ENCODE data around the gene GPC6.

GPC6 gene

GRCh38 chr13:93515267-93515666 lies 288.7 kb downstream of the GPC6 start:
- no peaks in the 10 kb centered on the region for H3K36me3 ChIP-seq (ENCODE audit: control insufficient read depth in 1 of 2, insufficient read depth in 2 of 2, low read length in 2 of 2)
- no peak overlapping the region for H3K9ac ChIP-seq (ENCODE audit: low read depth in 1 of 2, low read length in 2 of 2)
- H3K9me3 ChIP-seq (ENCODE audit: control insufficient read depth in 1 of 2, low read length in 2 of 2) = no peaks in the 10 kb centered on the region
- no peak overlapping the region for H3K4me3 ChIP-seq (ENCODE audit: low read depth in 1 of 2, low read length in 2 of 2)
- no peaks in the 10 kb centered on the region for H3K27me3 ChIP-seq (ENCODE audit: control insufficient read depth in 1 of 2, insufficient read depth in 2 of 2, low read length in 2 of 2)
- H3K4me1 ChIP-seq (ENCODE audit: control insufficient read depth in 1 of 2, insufficient read depth in 2 of 2, low read length in 2 of 2) = no peaks in the 10 kb centered on the region
- H3K27ac ChIP-seq (ENCODE audit: low read depth, low read length) = no peak overlapping the region

DNA sequence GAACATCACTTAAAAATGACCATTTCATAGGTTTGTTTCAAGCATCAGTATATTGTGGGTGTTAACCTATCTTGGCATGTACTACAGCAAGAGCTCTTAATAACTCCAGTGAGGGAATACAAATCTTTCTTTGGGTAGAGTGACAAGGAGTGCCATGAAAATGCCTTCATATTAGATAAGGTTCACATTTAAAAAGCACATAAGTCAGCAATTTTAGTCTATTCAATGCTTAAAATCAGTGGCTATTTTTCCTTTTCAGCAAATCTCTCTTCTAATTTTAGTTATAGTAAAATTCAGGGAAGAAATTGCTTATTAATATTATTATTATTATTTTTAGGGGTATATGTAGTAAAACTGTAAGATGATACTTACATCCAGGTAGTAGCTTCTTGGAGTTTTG lies 291.1 kb downstream of the GPC6 start:
- H3K27me3 ChIP-seq (ENCODE audit: control insufficient read depth in 1 of 2, insufficient read depth in 2 of 2, low read length in 2 of 2) = no peaks in the 10 kb centered on the region
- H3K36me3 ChIP-seq (ENCODE audit: control insufficient read depth in 1 of 2, insufficient read depth in 2 of 2, low read length in 2 of 2) = no peaks in the 10 kb centered on the region
- H3K9me3 ChIP-seq (ENCODE audit: control insufficient read depth in 1 of 2, low read length in 2 of 2) = no peaks in the 10 kb centered on the region
- no peak overlapping the region for H3K27ac ChIP-seq (ENCODE audit: low read depth, low read length)
- H3K9ac ChIP-seq (ENCODE audit: low read depth in 1 of 2, low read length in 2 of 2) = no peak overlapping the region
- H3K4me1 ChIP-seq (ENCODE audit: control insufficient read depth in 1 of 2, insufficient read depth in 2 of 2, low read length in 2 of 2) = no peaks in the 10 kb centered on the region
- H3K4me3 ChIP-seq (ENCODE audit: low read depth in 1 of 2, low read length in 2 of 2) = no peak overlapping the region

DNA sequence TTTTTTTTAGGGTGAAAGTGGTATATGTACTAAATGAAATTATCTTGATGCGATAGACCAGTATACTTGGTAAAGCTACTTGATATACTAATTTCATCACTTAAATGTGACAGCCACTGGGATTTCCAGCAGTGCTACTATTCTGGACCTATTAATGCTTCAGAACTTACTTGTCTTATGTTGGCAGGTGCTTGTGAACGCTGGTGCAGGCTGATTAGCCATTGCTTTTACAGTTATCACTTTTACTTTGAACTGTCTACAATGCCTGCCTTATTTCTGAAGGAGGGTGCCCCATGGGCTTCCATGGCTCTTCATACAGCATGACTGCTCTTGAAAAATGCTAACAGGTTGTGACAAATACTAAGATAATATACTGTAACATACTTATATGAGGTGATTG lies 294.7 kb downstream of the GPC6 start:
- Histone ChIP-seq H3K27ac (ENCODE audit: low read depth, low read length) (no peak overlapping the region), H3K4me1 (ENCODE audit: control insufficient read depth in 1 of 2, insufficient read depth in 2 of 2, low read length in 2 of 2) (no peaks in the 10 kb centered on the region), H3K9ac (ENCODE audit: low read depth in 1 of 2, low read length in 2 of 2) (no peak overlapping the region), H3K9me3 (ENCODE audit: control insufficient read depth in 1 of 2, low read length in 2 of 2) (no peaks in the 10 kb centered on the region), H3K4me3 (ENCODE audit: low read depth in 1 of 2, low read length in 2 of 2) (no peak overlapping the region), H3K27me3 (ENCODE audit: control insufficient read depth in 1 of 2, insufficient read depth in 2 of 2, low read length in 2 of 2) (no peaks in the 10 kb centered on the region), H3K36me3 (ENCODE audit: control insufficient read depth in 1 of 2, insufficient read depth in 2 of 2, low read length in 2 of 2) (no peaks in the 10 kb centered on the region)

DNA sequence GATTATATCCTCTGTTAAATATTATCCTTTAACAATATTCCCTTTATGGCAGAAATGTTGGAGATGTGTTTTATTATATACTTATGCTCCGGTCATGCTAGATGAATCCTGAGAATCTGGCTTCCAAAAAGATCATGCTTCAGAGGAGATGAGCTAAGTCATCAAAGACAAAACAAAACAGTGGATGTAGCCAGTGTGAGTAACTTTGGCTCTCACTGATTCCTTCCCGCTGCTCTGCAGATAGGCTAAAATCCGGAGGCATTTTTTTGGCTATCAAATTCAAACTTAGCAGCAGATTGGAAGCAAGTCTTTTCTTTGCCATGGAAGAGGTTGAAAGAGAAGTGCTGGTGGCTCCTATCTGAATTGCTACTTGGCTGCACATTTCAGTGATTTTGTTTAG lies 295.9 kb downstream of the GPC6 start:
- Histone ChIP-seq H3K36me3 (ENCODE audit: control insufficient read depth in 1 of 2, insufficient read depth in 2 of 2, low read length in 2 of 2) (no peaks in the 10 kb centered on the region), H3K9ac (ENCODE audit: low read depth in 1 of 2, low read length in 2 of 2) (no peak overlapping the region), H3K4me3 (ENCODE audit: low read depth in 1 of 2, low read length in 2 of 2) (no peak overlapping the region), H3K9me3 (ENCODE audit: control insufficient read depth in 1 of 2, low read length in 2 of 2) (no peaks in the 10 kb centered on the region), H3K27ac (ENCODE audit: low read depth, low read length) (no peak overlapping the region), H3K27me3 (ENCODE audit: control insufficient read depth in 1 of 2, insufficient read depth in 2 of 2, low read length in 2 of 2) (no peaks in the 10 kb centered on the region), H3K4me1 (ENCODE audit: control insufficient read depth in 1 of 2, insufficient read depth in 2 of 2, low read length in 2 of 2) (no peaks in the 10 kb centered on the region)

- no peaks in the 10 kb centered on the region for H3K27me3 ChIP-seq (ENCODE audit: control insufficient read depth in 1 of 2, insufficient read depth in 2 of 2, low read length in 2 of 2)
- no peak overlapping the region for H3K27ac ChIP-seq (ENCODE audit: low read depth, low read length)
- H3K4me3 ChIP-seq (ENCODE audit: low read depth in 1 of 2, low read length in 2 of 2) = no peak overlapping the region
- H3K9me3 ChIP-seq (ENCODE audit: control insufficient read depth in 1 of 2, low read length in 2 of 2) = no peaks in the 10 kb centered on the region
- H3K9ac ChIP-seq (ENCODE audit: low read depth in 1 of 2, low read length in 2 of 2) = no peak overlapping the region
- no peaks in the 10 kb centered on the region for H3K36me3 ChIP-seq (ENCODE audit: control insufficient read depth in 1 of 2, insufficient read depth in 2 of 2, low read length in 2 of 2)
- no peaks in the 10 kb centered on the region for H3K4me1 ChIP-seq (ENCODE audit: control insufficient read depth in 1 of 2, insufficient read depth in 2 of 2, low read length in 2 of 2)
Observed at GRCh38 chr13:93525087-93525486, 298.5 kb downstream of the GPC6 start.

GRCh38 chr13:93527748-93528297 lies 301.2 kb downstream of the GPC6 start:
- Histone ChIP-seq H3K27ac (ENCODE audit: low read depth, low read length) (no peak overlapping the region), H3K9me3 (ENCODE audit: control insufficient read depth in 1 of 2, low read length in 2 of 2) (no peaks in the 10 kb centered on the region), H3K27me3 (ENCODE audit: control insufficient read depth in 1 of 2, insufficient read depth in 2 of 2, low read length in 2 of 2) (no peaks in the 10 kb centered on the region), H3K4me3 (ENCODE audit: low read depth in 1 of 2, low read length in 2 of 2) (no peak overlapping the region), H3K9ac (ENCODE audit: low read depth in 1 of 2, low read length in 2 of 2) (no peak overlapping the region), H3K36me3 (ENCODE audit: control insufficient read depth in 1 of 2, insufficient read depth in 2 of 2, low read length in 2 of 2) (no peaks in the 10 kb centered on the region), H3K4me1 (ENCODE audit: control insufficient read depth in 1 of 2, insufficient read depth in 2 of 2, low read length in 2 of 2) (no peaks in the 10 kb centered on the region)

DNA sequence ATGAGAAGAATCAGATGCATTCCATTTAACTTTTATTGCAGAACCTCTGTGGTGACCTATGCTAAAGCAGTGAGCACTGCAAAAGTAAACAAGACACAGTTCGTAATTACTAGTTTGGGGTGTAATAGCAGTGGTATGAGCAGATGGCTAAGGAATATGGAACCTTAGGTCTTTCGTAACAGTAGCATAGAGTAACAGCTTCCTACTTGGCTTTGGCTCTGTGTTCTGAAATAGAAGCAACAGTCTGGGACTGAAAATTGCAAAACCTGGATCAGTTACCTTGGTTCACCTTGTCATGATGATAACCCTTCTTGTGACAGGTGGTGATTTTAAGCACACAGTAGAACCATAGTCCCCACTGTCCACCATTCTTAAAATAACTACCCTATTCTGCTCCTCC lies 303.4 kb downstream of the GPC6 start:
- H3K9ac ChIP-seq (ENCODE audit: low read depth in 1 of 2, low read length in 2 of 2) = no peak overlapping the region
- no peak overlapping the region for H3K27ac ChIP-seq (ENCODE audit: low read depth, low read length)
- no peaks in the 10 kb centered on the region for H3K9me3 ChIP-seq (ENCODE audit: control insufficient read depth in 1 of 2, low read length in 2 of 2)
- no peaks in the 10 kb centered on the region for H3K36me3 ChIP-seq (ENCODE audit: control insufficient read depth in 1 of 2, insufficient read depth in 2 of 2, low read length in 2 of 2)
- no peak overlapping the region for H3K4me3 ChIP-seq (ENCODE audit: low read depth in 1 of 2, low read length in 2 of 2)
- no peaks in the 10 kb centered on the region for H3K4me1 ChIP-seq (ENCODE audit: control insufficient read depth in 1 of 2, insufficient read depth in 2 of 2, low read length in 2 of 2)
- H3K27me3 ChIP-seq (ENCODE audit: control insufficient read depth in 1 of 2, insufficient read depth in 2 of 2, low read length in 2 of 2) = no peaks in the 10 kb centered on the region

GRCh38 chr13:93534181-93534700 lies 307.6 kb downstream of the GPC6 start:
- Histone ChIP-seq H3K4me3 (ENCODE audit: low read depth in 1 of 2, low read length in 2 of 2) (no peak overlapping the region), H3K4me1 (ENCODE audit: control insufficient read depth in 1 of 2, insufficient read depth in 2 of 2, low read length in 2 of 2) (no peaks in the 10 kb centered on the region), H3K27me3 (ENCODE audit: control insufficient read depth in 1 of 2, insufficient read depth in 2 of 2, low read length in 2 of 2) (no peaks in the 10 kb centered on the region), H3K9me3 (ENCODE audit: control insufficient read depth in 1 of 2, low read length in 2 of 2) (no peaks in the 10 kb centered on the region), H3K36me3 (ENCODE audit: control insufficient read depth in 1 of 2, insufficient read depth in 2 of 2, low read length in 2 of 2) (no peaks in the 10 kb centered on the region), H3K27ac (ENCODE audit: low read depth, low read length) (no peak overlapping the region), H3K9ac (ENCODE audit: low read depth in 1 of 2, low read length in 2 of 2) (no peak overlapping the region)

- H3K27me3 ChIP-seq (ENCODE audit: control insufficient read depth in 1 of 2, insufficient read depth in 2 of 2, low read length in 2 of 2) = no peaks in the 10 kb centered on the region
- H3K4me3 ChIP-seq (ENCODE audit: low read depth in 1 of 2, low read length in 2 of 2) = no peak overlapping the region
- no peaks in the 10 kb centered on the region for H3K9me3 ChIP-seq (ENCODE audit: control insufficient read depth in 1 of 2, low read length in 2 of 2)
- H3K27ac ChIP-seq (ENCODE audit: low read depth, low read length) = no peak overlapping the region
- H3K9ac ChIP-seq (ENCODE audit: low read depth in 1 of 2, low read length in 2 of 2) = no peak overlapping the region
- no peaks in the 10 kb centered on the region for H3K36me3 ChIP-seq (ENCODE audit: control insufficient read depth in 1 of 2, insufficient read depth in 2 of 2, low read length in 2 of 2)
- H3K4me1 ChIP-seq (ENCODE audit: control insufficient read depth in 1 of 2, insufficient read depth in 2 of 2, low read length in 2 of 2) = no peaks in the 10 kb centered on the region
Observed at GRCh38 chr13:93535251-93535650, 308.6 kb downstream of the GPC6 start.

DNA sequence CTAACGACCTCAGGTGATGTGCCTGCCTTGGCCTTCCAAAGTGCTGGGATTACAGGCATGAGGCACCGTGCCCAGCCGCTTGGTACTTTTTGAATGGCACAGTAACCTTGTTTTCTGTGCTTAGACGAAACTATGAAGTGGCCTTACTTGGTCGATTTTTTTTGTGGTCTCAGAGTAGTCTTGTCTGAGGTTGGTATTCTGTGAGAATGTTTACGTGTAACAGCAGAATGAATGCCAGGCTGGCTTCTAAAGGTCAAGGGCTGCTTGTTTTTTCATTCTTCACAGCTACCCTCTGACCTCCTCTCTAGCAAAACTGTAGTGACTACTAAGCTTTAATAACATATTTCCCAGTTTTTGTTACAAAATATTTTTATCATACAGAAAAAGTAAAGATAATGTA lies 313.3 kb downstream of the GPC6 start:
- no peaks in the 10 kb centered on the region for H3K4me1 ChIP-seq (ENCODE audit: control insufficient read depth in 1 of 2, insufficient read depth in 2 of 2, low read length in 2 of 2)
- H3K36me3 ChIP-seq (ENCODE audit: control insufficient read depth in 1 of 2, insufficient read depth in 2 of 2, low read length in 2 of 2) = no peaks in the 10 kb centered on the region
- no peaks in the 10 kb centered on the region for H3K9me3 ChIP-seq (ENCODE audit: control insufficient read depth in 1 of 2, low read length in 2 of 2)
- H3K27me3 ChIP-seq (ENCODE audit: control insufficient read depth in 1 of 2, insufficient read depth in 2 of 2, low read length in 2 of 2) = no peaks in the 10 kb centered on the region
- no peak overlapping the region for H3K9ac ChIP-seq (ENCODE audit: low read depth in 1 of 2, low read length in 2 of 2)
- no peak overlapping the region for H3K27ac ChIP-seq (ENCODE audit: low read depth, low read length)
- H3K4me3 ChIP-seq (ENCODE audit: low read depth in 1 of 2, low read length in 2 of 2) = no peak overlapping the region

DNA sequence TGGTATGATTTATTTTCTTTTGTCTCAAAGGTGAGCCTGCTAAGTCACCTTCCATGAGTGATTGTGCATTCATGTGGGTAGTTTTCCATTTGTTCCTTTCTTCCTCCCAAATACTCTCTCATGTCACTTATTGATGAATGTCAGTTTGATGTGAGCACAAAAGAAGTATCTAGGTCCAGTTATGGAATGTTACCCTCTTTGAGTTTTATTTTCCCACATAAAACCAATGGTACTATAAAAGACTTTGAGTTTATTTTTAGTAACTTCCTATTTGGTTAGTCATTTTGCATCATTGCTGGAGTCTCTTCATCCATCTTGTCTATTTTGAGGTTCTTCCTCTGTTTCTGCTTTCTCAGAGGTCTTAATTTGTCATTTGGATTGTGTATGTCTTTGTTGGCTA lies 321.3 kb downstream of the GPC6 start:
- H3K27me3 ChIP-seq (ENCODE audit: control insufficient read depth in 1 of 2, insufficient read depth in 2 of 2, low read length in 2 of 2) = no peaks in the 10 kb centered on the region
- no peak overlapping the region for H3K9ac ChIP-seq (ENCODE audit: low read depth in 1 of 2, low read length in 2 of 2)
- H3K9me3 ChIP-seq (ENCODE audit: control insufficient read depth in 1 of 2, low read length in 2 of 2) = no peaks in the 10 kb centered on the region

More for the DNA sequence above, 321.3 kb downstream of the GPC6 start:
- Histone ChIP-seq H3K36me3 (ENCODE audit: control insufficient read depth in 1 of 2, insufficient read depth in 2 of 2, low read length in 2 of 2) (no peaks in the 10 kb centered on the region), H3K4me1 (ENCODE audit: control insufficient read depth in 1 of 2, insufficient read depth in 2 of 2, low read length in 2 of 2) (no peaks in the 10 kb centered on the region), H3K4me3 (ENCODE audit: low read depth in 1 of 2, low read length in 2 of 2) (no peak overlapping the region), H3K27ac (ENCODE audit: low read depth, low read length) (no peak overlapping the region)

All from duodenal mucosa (tissue), 2 donors.